ENCODE results near the gene EQTN. TPM values are rescaled to one million over a fixed set of nuclear protein-coding genes. Genes with fewer than 3 reads are reported as not detected.

The EQTN gene
- total RNA-seq, 1 experiment from 2014 or later, result 0.81 TPM

DNA sequence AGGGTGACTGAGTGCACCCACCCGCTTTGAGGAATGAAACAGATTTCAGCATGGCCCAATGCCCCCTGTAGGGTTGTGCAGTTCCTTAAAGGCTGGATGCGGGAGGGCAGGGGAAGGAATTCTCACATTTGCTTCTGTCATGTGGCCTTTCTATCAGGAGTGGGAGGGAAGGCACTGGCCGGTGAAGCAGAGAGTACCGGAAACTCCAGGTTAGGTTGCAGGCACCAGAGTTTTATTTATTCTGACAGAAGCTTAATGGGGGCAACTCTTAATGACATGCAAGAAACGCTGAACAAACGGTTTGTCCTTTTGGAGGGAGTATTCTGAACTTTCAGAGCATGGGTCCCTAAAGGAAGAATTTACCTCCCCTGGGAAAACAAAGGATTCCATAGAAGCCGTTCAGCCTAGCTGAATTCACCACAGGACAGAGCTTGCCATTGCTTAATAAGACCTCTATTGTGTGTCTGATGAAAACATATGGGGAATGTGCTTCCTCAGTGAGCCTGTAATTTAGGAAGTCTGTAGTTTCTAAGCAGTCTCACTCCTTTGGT lies 44.1 kb upstream of the EQTN start:
- ChIA-PET POLR2A (no interaction called here), CTCF (interaction anchor here (1.5 kb wide), 1 partner anchor 8 kb away, joined by 5 read pairs; no protein-coding TSS in a partner anchor)
- ATAC-seq (peak; percentile 29), DNase-seq (ENCODE audit: low spot score) (no peak)
- Mint-ChIP-seq H3K27ac (no peak overlapping the region), H3K4me3 (no peak overlapping the region), H3K36me3 (peaks cover 24% of the 10 kb centered on the region), H3K27me3 (ENCODE audit: low read depth) (peaks cover 2% of the 10 kb centered on the region), H3K9me3 (peaks cover 17% of the 10 kb centered on the region), H3K4me1 (peaks cover 43% of the 10 kb centered on the region)
- TF ChIP-seq GABPB1 (CRISPR knock-in tag; IDR thresholded peaks at IDR 0.05) (no peak), TEAD1 (CRISPR knock-in tag; IDR thresholded peaks at IDR 0.05) (no peak), PRRX2 (CRISPR knock-in tag; IDR thresholded peaks at IDR 0.05) (no peak), ZNF138 (CRISPR knock-in tag; conservative IDR thresholded peaks at IDR 0.05) (no peak), ZBTB21 (CRISPR knock-in tag; IDR thresholded peaks at IDR 0.05; ENCODE audit: borderline replicate concordance) (no peak), ZNF263 (CRISPR knock-in tag; IDR thresholded peaks at IDR 0.05; ENCODE audit: low read depth) (no peak), NR3C1 (CRISPR knock-in tag; conservative IDR thresholded peaks at IDR 0.05; ENCODE audit: low read depth) (no peak), SOX15 (CRISPR knock-in tag; IDR thresholded peaks at IDR 0.05) (no peak), ATF6 (CRISPR knock-in tag; IDR thresholded peaks at IDR 0.05) (no peak), OVOL2 (CRISPR knock-in tag; IDR thresholded peaks at IDR 0.05; ENCODE audit: borderline replicate concordance) (no peak), ERG (CRISPR knock-in tag; IDR thresholded peaks at IDR 0.05) (no peak), ETV6 (CRISPR knock-in tag; IDR thresholded peaks at IDR 0.05) (no peak), NR1H2 (CRISPR knock-in tag; IDR thresholded peaks at IDR 0.05) (no peak), NFYB (CRISPR knock-in tag; conservative IDR thresholded peaks at IDR 0.05; ENCODE audit: low read depth) (no peak), TP53 (CRISPR knock-in tag; IDR thresholded peaks at IDR 0.05) (no peak), MLX (CRISPR knock-in tag; IDR thresholded peaks at IDR 0.05) (no peak)
- TF ChIP-seq, protein P1, sequence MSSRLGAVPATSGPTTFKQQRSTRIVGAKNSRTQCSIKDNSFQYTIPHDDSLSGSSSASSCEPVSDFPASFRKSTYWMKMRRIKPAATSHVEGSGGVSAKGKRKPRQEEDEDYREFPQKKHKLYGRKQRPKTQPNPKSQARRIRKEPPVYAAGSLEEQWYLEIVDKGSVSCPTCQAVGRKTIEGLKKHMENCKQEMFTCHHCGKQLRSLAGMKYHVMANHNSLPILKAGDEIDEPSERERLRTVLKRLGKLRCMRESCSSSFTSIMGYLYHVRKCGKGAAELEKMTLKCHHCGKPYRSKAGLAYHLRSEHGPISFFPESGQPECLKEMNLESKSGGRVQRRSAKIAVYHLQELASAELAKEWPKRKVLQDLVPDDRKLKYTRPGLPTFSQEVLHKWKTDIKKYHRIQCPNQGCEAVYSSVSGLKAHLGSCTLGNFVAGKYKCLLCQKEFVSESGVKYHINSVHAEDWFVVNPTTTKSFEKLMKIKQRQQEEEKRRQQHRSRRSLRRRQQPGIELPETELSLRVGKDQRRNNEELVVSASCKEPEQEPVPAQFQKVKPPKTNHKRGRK (CRISPR knock-in tag; IDR thresholded peaks at IDR 0.05; ENCODE audit: borderline replicate concordance), result no peak
- TF ChIP-seq, protein P2, sequence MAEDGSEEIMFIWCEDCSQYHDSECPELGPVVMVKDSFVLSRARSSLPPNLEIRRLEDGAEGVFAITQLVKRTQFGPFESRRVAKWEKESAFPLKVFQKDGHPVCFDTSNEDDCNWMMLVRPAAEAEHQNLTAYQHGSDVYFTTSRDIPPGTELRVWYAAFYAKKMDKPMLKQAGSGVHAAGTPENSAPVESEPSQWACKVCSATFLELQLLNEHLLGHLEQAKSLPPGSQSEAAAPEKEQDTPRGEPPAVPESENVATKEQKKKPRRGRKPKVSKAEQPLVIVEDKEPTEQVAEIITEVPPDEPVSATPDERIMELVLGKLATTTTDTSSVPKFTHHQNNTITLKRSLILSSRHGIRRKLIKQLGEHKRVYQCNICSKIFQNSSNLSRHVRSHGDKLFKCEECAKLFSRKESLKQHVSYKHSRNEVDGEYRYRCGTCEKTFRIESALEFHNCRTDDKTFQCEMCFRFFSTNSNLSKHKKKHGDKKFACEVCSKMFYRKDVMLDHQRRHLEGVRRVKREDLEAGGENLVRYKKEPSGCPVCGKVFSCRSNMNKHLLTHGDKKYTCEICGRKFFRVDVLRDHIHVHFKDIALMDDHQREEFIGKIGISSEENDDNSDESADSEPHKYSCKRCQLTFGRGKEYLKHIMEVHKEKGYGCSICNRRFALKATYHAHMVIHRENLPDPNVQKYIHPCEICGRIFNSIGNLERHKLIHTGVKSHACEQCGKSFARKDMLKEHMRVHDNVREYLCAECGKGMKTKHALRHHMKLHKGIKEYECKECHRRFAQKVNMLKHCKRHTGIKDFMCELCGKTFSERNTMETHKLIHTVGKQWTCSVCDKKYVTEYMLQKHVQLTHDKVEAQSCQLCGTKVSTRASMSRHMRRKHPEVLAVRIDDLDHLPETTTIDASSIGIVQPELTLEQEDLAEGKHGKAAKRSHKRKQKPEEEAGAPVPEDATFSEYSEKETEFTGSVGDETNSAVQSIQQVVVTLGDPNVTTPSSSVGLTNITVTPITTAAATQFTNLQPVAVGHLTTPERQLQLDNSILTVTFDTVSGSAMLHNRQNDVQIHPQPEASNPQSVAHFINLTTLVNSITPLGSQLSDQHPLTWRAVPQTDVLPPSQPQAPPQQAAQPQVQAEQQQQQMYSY (CRISPR knock-in tag; IDR thresholded peaks at IDR 0.05), result no peak
- TF ChIP-seq, protein P3, sequence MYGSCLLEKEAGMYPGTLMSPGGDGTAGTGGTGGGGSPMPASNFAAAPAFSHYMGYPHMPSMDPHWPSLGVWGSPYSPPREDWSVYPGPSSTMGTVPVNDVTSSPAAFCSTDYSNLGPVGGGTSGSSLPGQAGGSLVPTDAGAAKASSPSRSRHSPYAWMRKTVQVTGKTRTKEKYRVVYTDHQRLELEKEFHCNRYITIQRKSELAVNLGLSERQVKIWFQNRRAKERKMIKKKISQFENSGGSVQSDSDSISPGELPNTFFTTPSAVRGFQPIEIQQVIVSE (CRISPR knock-in tag; IDR thresholded peaks at IDR 0.05; ENCODE audit: borderline replicate concordance), result no peak
- TF ChIP-seq, protein P4, sequence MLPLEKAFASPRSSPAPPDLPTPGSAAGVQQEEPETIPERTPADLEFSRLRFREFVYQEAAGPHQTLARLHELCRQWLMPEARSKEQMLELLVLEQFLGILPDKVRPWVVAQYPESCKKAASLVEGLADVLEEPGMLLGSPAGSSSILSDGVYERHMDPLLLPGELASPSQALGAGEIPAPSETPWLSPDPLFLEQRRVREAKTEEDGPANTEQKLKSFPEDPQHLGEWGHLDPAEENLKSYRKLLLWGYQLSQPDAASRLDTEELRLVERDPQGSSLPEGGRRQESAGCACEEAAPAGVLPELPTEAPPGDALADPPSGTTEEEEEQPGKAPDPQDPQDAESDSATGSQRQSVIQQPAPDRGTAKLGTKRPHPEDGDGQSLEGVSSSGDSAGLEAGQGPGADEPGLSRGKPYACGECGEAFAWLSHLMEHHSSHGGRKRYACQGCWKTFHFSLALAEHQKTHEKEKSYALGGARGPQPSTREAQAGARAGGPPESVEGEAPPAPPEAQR (CRISPR knock-in tag; IDR thresholded peaks at IDR 0.05), result no peak
